CD4-positive, alpha-beta memory T cell (primary cell): Measurements from ENCODE around the gene CNRIP1. TPM values are rescaled to one million over a fixed set of nuclear protein-coding genes. Genes with fewer than 3 reads are reported as not detected.
A peak's percentile ranks its signal among the peaks of the same experiment; 100 is the strongest.

Experiments
- CTCF ChIA-PET: fragments of 350-600 bp; sonication (Branson Sonifier 250); formaldehyde crosslinking; loops from one replicate; lab custom pipeline; 2021; ENCODE audit warnings: inconsistent platforms; ENCODE audit not compliant: partially characterized antibody; lab: Charles Lee
- POLR2A ChIA-PET: fragments of 350-600 bp; sonication (Branson Sonifier 250); formaldehyde crosslinking; loops from one replicate; lab custom pipeline; 2021; ENCODE audit not compliant: partially characterized antibody; lab: Charles Lee
- DNase-seq, 5 donors: peaks; one replicate each; pipeline versions ENCODE4 v3.0.0 to v3.0.0-alpha.2; 2020 to 2022; ENCODE audit warnings: mixed read lengths in 1 of 5
- H3K27ac ChIP-seq: one replicate; pipeline ENCODE4 v1.7.0; 2013; ENCODE audit warnings: low read depth, low read length
- H3K27me3 ChIP-seq: 2 replicates; pipeline ENCODE4 v1.7.0; 2013; ENCODE audit warnings: mild to moderate bottlenecking, low read length, moderate library complexity; ENCODE audit not compliant: insufficient read depth
- H3K36me3 ChIP-seq: 2 replicates; pipeline ENCODE4 v1.7.0; 2013; ENCODE audit warnings: mild to moderate bottlenecking, low read length, moderate library complexity; ENCODE audit not compliant: insufficient read depth
- H3K4me1 ChIP-seq: 2 replicates; pipeline ENCODE4 v1.7.0; 2013; ENCODE audit warnings: mild to moderate bottlenecking, low read length, moderate library complexity; ENCODE audit not compliant: insufficient read depth
- H3K4me3 ChIP-seq, 2 donors: one replicate each; pipeline ENCODE4 v1.7.0; 2013; ENCODE audit warnings: low read length in 2 of 2, mild to moderate bottlenecking in 1 of 2
- H3K9me3 ChIP-seq, 2 donors: one replicate each; pipeline ENCODE4 v1.7.0; 2013; ENCODE audit warnings: low read length in 2 of 2, control low read depth in 1 of 2; ENCODE audit not compliant: control insufficient read depth in 1 of 2
- H3K27ac Mint-ChIP-seq, 7 donors: one replicate each; pipeline ENCODE4 v1.8.0; 2020 to 2021; ENCODE audit warnings: mixed read lengths in 7 of 7, mild to moderate bottlenecking in 6 of 7, inconsistent platforms in 3 of 7, moderate library complexity in 3 of 7
- H3K27me3 Mint-ChIP-seq, 2 donors: one replicate each; pipeline ENCODE4 v1.8.0; 2020 to 2021; ENCODE audit warnings: mixed read lengths in 2 of 2
- H3K36me3 Mint-ChIP-seq, 2 donors: one replicate each; pipeline ENCODE4 v1.8.0; 2020 to 2021; ENCODE audit warnings: mixed read lengths in 2 of 2, inconsistent platforms in 1 of 2, mild to moderate bottlenecking in 1 of 2
- H3K4me1 Mint-ChIP-seq, 4 donors: one replicate each; pipeline ENCODE4 v1.8.0; 2020 to 2021; ENCODE audit warnings: mixed read lengths in 4 of 4, mild to moderate bottlenecking in 1 of 4
- H3K4me3 Mint-ChIP-seq, 8 donors: one replicate each; pipeline ENCODE4 v1.8.0; 2020 to 2021; ENCODE audit warnings: mixed read lengths in 8 of 8, mild to moderate bottlenecking in 7 of 8, moderate library complexity in 6 of 8, inconsistent platforms in 3 of 8
- H3K9me3 Mint-ChIP-seq, 8 donors: one replicate each; pipeline ENCODE4 v1.8.0; 2020 to 2021; ENCODE audit warnings: mixed read lengths in 8 of 8, mild to moderate bottlenecking in 5 of 8, inconsistent platforms in 3 of 8, moderate library complexity in 1 of 8
- intact Hi-C: fragments of 100-400 bp; cut with micrococcal nuclease; formaldehyde crosslinking; loops from one replicate; pipeline ENCODE4 v1.15.1; 2023
- polyA plus RNA-seq, 2 donors: library from polyadenylated mRNA; unstranded; fragments of 300-500 nt; fragmentation: Illumina TruSeq; gene quantifications; one replicate each; pipeline ENCODE4 v1.2.3, GENCODE V29; 2021
- total RNA-seq, 2 experiments: library from RNA; stranded (reverse); gene quantifications; one replicate each; pipeline ENCODE4 v1.2.3, GENCODE V29; 2021

The CNRIP1 gene
- total and polyA plus RNA-seq, 4 experiments from 2014 or later: 0.29 TPM; not detected in 3

- Histone ChIP-seq H3K4me1 (no peaks in the 10 kb centered on the region), H3K4me3 (no peak overlapping the region), H3K27ac (no peak overlapping the region), H3K27me3 (peaks cover 5% of the 10 kb centered on the region), H3K36me3 (no peaks in the 10 kb centered on the region), H3K9me3 (no peaks in the 10 kb centered on the region)
- Mint-ChIP-seq H3K4me3 (no peak overlapping the region), H3K27ac (no peak overlapping the region), H3K27me3 (peaks cover 7 to 8% of the 10 kb centered on the region in 2 donors), H3K36me3 (no peaks in the 10 kb centered on the region), H3K9me3 (peaks cover 0 to 3% (median 0%) of the 10 kb centered on the region in 8 donors), H3K4me1 (no peaks in the 10 kb centered on the region)
- POLR2A ChIA-PET: interaction anchor here (1.3 kb wide), 1 partner anchor 22 kb away, joined by 3 read pairs; no protein-coding TSS in a partner anchor
- intact Hi-C loops: loop anchor here (2.0 kb wide), 1 partner anchor 18 kb away; no protein-coding TSS in a partner anchor
- DNase-seq: no peak
- CTCF ChIA-PET: interaction anchor here (1.2 to 1.3 kb wide), 2 partner anchors 11 to 87 kb away, joined by 3 to 5 read pairs; no protein-coding TSS in a partner anchor
Observed at GRCh38 chr2:68272246-68272994, 47.3 kb downstream of the CNRIP1 start.

- no peaks in the 10 kb centered on the region for H3K27me3 ChIP-seq
- H3K4me3 Mint-ChIP-seq: no peak overlapping the region
- H3K4me3 ChIP-seq: no peak overlapping the region
- no peaks in the 10 kb centered on the region for H3K4me1 Mint-ChIP-seq
- peaks cover 2 to 3% of the 10 kb centered on the region in 2 donors for H3K27me3 Mint-ChIP-seq
- H3K27ac Mint-ChIP-seq: no peak overlapping the region
- H3K36me3 ChIP-seq: no peaks in the 10 kb centered on the region
- peaks cover 0 to 6% (median 0%) of the 10 kb centered on the region in 8 donors for H3K9me3 Mint-ChIP-seq
- no peak for DNase-seq
- no peak overlapping the region for H3K27ac ChIP-seq
- ChIA-PET POLR2A (no interaction called here), CTCF (interaction anchor here (1.4 kb wide), 1 partner anchor 70 kb away, joined by 3 read pairs; no protein-coding TSS in a partner anchor)
- no peaks in the 10 kb centered on the region for H3K36me3 Mint-ChIP-seq
- no peaks in the 10 kb centered on the region for H3K4me1 ChIP-seq
- intact Hi-C loops: no loop called here
- H3K9me3 ChIP-seq: no peaks in the 10 kb centered on the region
Observed at GRCh38 chr2:68266655-68267054, 53.1 kb downstream of the CNRIP1 start.

DNA sequence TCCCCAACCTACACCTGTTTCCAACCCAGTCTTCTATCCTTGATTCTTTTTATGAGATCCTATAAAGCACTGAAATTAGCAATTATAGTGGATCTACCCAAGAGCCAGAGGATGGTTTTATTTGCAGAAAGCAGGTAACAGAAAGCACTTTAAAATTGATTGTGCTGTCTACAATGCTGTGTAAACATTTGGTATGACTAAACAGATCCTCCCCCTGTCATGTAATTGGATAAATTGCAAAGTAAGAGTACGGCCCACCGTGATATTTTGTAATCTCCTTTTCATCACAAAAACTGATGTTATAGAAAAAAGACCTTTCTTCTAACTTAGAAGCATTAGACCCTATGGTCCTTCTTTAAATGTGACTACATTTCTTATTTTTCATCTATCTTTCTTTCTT lies 56.1 kb downstream of the CNRIP1 start:
- DNase-seq: no peak
- H3K27ac ChIP-seq: no peak overlapping the region
- H3K27ac Mint-ChIP-seq: no peak overlapping the region
- H3K27me3 ChIP-seq: no peaks in the 10 kb centered on the region
- intact Hi-C loops: no loop called here
- H3K4me3 Mint-ChIP-seq: no peak overlapping the region
- peaks cover 0 to 2% of the 10 kb centered on the region in 2 donors for H3K27me3 Mint-ChIP-seq
- no peak overlapping the region for H3K4me3 ChIP-seq
- H3K4me1 Mint-ChIP-seq: peaks cover 0 to 3% (median 0%) of the 10 kb centered on the region in 4 donors
- CTCF ChIA-PET: interaction anchor here (1.0 kb wide), 1 partner anchor 68 kb away, joined by 3 read pairs; no protein-coding TSS in a partner anchor
- H3K9me3 ChIP-seq: no peaks in the 10 kb centered on the region
- POLR2A ChIA-PET: no interaction called here
- H3K4me1 ChIP-seq: no peaks in the 10 kb centered on the region
- H3K36me3 ChIP-seq: no peaks in the 10 kb centered on the region
- H3K9me3 Mint-ChIP-seq: peaks cover 0 to 6% (median 0%) of the 10 kb centered on the region in 8 donors
- no peaks in the 10 kb centered on the region for H3K36me3 Mint-ChIP-seq

DNA sequence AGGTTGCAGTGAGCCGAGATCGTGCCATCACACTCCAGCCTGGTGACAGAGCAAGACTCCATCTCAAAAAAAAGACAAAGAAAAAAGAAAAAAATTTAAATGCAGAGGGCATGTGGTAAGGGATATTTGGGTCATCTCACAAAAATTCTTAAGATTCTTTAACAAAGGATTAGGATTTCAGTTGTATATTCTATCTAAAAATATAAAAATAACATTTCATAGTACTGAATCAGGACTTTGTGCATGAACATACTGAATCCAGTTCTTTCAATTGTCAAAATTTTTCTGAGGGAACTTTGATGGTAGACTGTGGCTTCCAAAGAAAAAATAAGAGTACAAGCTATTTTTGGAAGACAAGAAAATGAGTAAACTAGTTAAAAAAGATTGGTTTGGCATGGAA lies 60.9 kb downstream of the CNRIP1 start:
- intact Hi-C loops: no loop called here
- H3K36me3 ChIP-seq: no peaks in the 10 kb centered on the region
- no peaks in the 10 kb centered on the region for H3K27me3 ChIP-seq
- Mint-ChIP-seq H3K4me1 (peaks cover 10 to 26% (median 19%) of the 10 kb centered on the region in 4 donors), H3K27me3 (no peaks in the 10 kb centered on the region), H3K36me3 (no peaks in the 10 kb centered on the region), H3K4me3 (no peak overlapping the region), H3K9me3 (no peaks in the 10 kb centered on the region), H3K27ac (no peak overlapping the region)
- ChIA-PET POLR2A (no interaction called here), CTCF (no interaction called here)
- H3K4me3 ChIP-seq: no peak overlapping the region
- H3K9me3 ChIP-seq: no peaks in the 10 kb centered on the region
- DNase-seq: no peak
- H3K4me1 ChIP-seq: peaks cover 23% of the 10 kb centered on the region
- H3K27ac ChIP-seq: no peak overlapping the region

GRCh38 chr2:68256093-68256450 lies 63.7 kb downstream of the CNRIP1 start:
- CTCF ChIA-PET: interaction anchor here (1.0 to 1.9 kb wide), 2 partner anchors 59 to 185 kb away, joined by 4 to 10 read pairs; no protein-coding TSS in a partner anchor
- Histone ChIP-seq H3K4me1 (peaks cover 25% of the 10 kb centered on the region), H3K4me3 (no peak overlapping the region), H3K36me3 (no peaks in the 10 kb centered on the region), H3K27me3 (no peaks in the 10 kb centered on the region), H3K9me3 (no peaks in the 10 kb centered on the region), H3K27ac (no peak overlapping the region)
- H3K4me3 Mint-ChIP-seq: peak overlapping the region in 2 of 8 donors; percentile 20 to 47
- POLR2A ChIA-PET: no interaction called here
- peaks cover 0 to 16% of the 10 kb centered on the region in 2 donors for H3K36me3 Mint-ChIP-seq
- H3K27ac Mint-ChIP-seq: peak overlapping the region in 2 of 7 donors; percentile 38 to 43
- peaks cover 0 to 4% of the 10 kb centered on the region in 2 donors for H3K27me3 Mint-ChIP-seq
- DNase-seq: no peak
- H3K9me3 Mint-ChIP-seq: peaks cover 0 to 5% (median 0%) of the 10 kb centered on the region in 8 donors
- intact Hi-C loops: no loop called here
- H3K4me1 Mint-ChIP-seq: peaks cover 16 to 45% (median 25%) of the 10 kb centered on the region in 4 donors

DNA sequence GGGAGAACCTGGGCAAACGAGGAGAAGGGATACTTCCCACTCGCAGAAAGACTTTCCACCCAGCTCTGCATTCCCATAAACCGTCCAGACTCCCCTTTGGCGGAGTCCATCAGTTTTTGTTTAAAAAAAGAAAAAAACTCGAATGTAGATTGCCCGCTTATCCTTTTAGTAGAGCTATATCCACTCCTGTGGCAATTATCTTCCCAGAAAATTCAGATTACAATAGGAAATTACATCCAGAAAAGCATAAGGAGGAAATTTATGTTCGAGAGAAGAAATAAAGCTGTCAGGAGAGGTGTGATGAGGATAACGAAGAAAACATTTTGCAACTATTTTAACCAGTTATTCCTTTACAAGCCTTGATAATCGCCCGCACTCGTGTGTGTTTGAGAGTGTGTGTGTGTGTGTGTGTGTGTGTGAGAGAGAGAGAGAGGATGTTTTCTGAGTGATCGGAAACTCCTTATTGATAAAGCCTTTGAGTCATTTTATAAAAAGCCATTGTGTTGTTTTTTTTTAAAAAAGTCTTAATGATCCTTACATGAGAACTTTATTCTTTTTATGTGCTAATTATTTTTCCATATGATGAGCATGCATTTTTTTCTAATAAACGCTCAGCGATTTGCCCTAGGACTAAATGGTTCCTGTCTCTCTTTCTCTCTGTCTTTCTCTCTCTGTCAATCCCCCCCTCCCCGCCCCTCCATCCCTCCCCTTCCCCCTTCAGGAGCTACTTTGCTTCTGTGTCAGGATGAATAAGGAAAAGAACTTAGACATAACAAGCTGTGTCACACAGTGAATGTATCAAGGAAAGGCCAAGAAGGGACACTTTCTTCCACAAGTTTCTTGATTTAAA lies 66.3 kb downstream of the CNRIP1 start:
- intact Hi-C loops: loop anchor here (1.0 to 5.0 kb wide), 4 partner anchors 19 to 856 kb away; partner anchors contain the start of genes APLF, ETAA1 and FBXO48
- peaks cover 23 to 59% (median 37%) of the 10 kb centered on the region in 4 donors for H3K4me1 Mint-ChIP-seq
- H3K36me3 Mint-ChIP-seq: peaks cover 0 to 20% of the 10 kb centered on the region in 2 donors
- peaks cover 0 to 4% of the 10 kb centered on the region in 2 donors for H3K27me3 Mint-ChIP-seq
- DNase-seq: peak; percentile 47 to 62 (median 53)
- POLR2A ChIA-PET: interaction anchor here (0.6 to 4.0 kb wide), 15 partner anchors 9 to 514 kb away, joined by 3 to 49 read pairs (median 5); partner anchors contain the start of genes APLF, FBXO48 and PNO1
- Histone ChIP-seq H3K9me3 (no peaks in the 10 kb centered on the region), H3K27ac (peak overlapping the region; percentile 91), H3K27me3 (no peaks in the 10 kb centered on the region), H3K4me1 (peaks cover 48% of the 10 kb centered on the region), H3K4me3 (peak overlapping the region; percentile 75 to 94), H3K36me3 (no peaks in the 10 kb centered on the region)
- H3K27ac Mint-ChIP-seq: peak overlapping the region in 6 of 7 donors; percentile 96 to 99 (median 97)
- H3K4me3 Mint-ChIP-seq: peak overlapping the region; percentile 95 to 99 (median 97)
- CTCF ChIA-PET: interaction anchor here (0.9 to 2.7 kb wide), 9 partner anchors 9 to 498 kb away, joined by 3 to 10 read pairs (median 4); partner anchors contain the start of gene PNO1
- H3K9me3 Mint-ChIP-seq: peaks cover 0 to 8% (median 0%) of the 10 kb centered on the region in 8 donors
